ENCODE measurements around the gene EZH1. TPM values are rescaled to one million over a fixed set of nuclear protein-coding genes. Genes with fewer than 3 reads are reported as not detected.
"Not testable (repeated sequence)": the region's sequence is repeated elsewhere in the genome, so short reads cannot be mapped to it uniquely, and the experiment has no call there.

Gene EZH1
- total RNA-seq, 2 experiments from 2014 or later, result 23.1 to 25.5 TPM

- ATAC-seq (peak; percentile 78), DNase-seq (peak; percentile 64)
- TF ChIP-seq CTCF (IDR thresholded peaks at IDR 0.05), result no peak
- peaks cover 7% of the 10 kb centered on the region for H3K36me3 Mint-ChIP-seq (ENCODE audit: low read depth)
- no peak overlapping the region for H3K27ac Mint-ChIP-seq
- H3K4me3 Mint-ChIP-seq, result peak overlapping the region; percentile 70
- H3K27me3 Mint-ChIP-seq, result peaks cover 46% of the 10 kb centered on the region
- H3K9me3 Mint-ChIP-seq, result no peaks in the 10 kb centered on the region
- ChIA-PET POLR2A (interaction anchor here (0.5 to 1.6 kb wide), 4 partner anchors 9 to 244 kb away, joined by 3 to 4 read pairs (median 4); partner anchors contain the start of genes RETREG3 and TUBG1), CTCF (interaction anchor here (1.0 to 4.0 kb wide), 7 partner anchors 9 to 92 kb away, joined by 3 to 18 read pairs (median 8); partner anchors contain the start of gene TUBG2)
- peaks cover 19% of the 10 kb centered on the region for H3K4me1 Mint-ChIP-seq (ENCODE audit: low read depth)
- intact Hi-C loops (cut with micrococcal nuclease), result no loop called here
These were observed 74.7 kb downstream of the EZH1 start for GRCh38 chr17:42669977-42670788.

DNA sequence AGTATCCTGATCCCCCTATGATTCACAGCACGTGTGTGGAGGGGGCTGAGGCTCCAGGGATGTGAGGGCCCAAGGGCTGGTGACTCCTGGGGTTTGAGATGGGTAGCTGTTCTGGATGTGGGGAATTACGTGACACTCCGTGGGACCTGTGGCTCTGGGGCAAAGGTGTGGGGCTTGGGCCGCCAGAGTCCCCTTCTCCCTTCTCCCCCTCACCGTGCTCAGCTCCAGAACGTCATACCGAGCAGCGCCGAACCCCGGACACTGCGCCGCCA, 75.2 kb downstream of the EZH1 start:
- CTCF ChIA-PET, result interaction anchor here (1.0 to 4.0 kb wide), 4 partner anchors 10 to 91 kb away, joined by 3 to 18 read pairs (median 7); no protein-coding TSS in a partner anchor
- DNase-seq (no peak), ATAC-seq (no peak)
- Mint-ChIP-seq H3K36me3 (ENCODE audit: low read depth) (peaks cover 7% of the 10 kb centered on the region), H3K27me3 (peaks cover 40% of the 10 kb centered on the region), H3K27ac (no peak overlapping the region), H3K4me3 (no peak overlapping the region), H3K9me3 (no peaks in the 10 kb centered on the region), H3K4me1 (ENCODE audit: low read depth) (peaks cover 19% of the 10 kb centered on the region)
- intact Hi-C loops (cut with micrococcal nuclease), result no loop called here
- TF ChIP-seq CTCF (IDR thresholded peaks at IDR 0.05), result no peak
- POLR2A ChIA-PET, result interaction anchor here (1.6 kb wide), 1 partner anchor 10 kb away, joined by 4 read pairs; no protein-coding TSS in a partner anchor

DNA sequence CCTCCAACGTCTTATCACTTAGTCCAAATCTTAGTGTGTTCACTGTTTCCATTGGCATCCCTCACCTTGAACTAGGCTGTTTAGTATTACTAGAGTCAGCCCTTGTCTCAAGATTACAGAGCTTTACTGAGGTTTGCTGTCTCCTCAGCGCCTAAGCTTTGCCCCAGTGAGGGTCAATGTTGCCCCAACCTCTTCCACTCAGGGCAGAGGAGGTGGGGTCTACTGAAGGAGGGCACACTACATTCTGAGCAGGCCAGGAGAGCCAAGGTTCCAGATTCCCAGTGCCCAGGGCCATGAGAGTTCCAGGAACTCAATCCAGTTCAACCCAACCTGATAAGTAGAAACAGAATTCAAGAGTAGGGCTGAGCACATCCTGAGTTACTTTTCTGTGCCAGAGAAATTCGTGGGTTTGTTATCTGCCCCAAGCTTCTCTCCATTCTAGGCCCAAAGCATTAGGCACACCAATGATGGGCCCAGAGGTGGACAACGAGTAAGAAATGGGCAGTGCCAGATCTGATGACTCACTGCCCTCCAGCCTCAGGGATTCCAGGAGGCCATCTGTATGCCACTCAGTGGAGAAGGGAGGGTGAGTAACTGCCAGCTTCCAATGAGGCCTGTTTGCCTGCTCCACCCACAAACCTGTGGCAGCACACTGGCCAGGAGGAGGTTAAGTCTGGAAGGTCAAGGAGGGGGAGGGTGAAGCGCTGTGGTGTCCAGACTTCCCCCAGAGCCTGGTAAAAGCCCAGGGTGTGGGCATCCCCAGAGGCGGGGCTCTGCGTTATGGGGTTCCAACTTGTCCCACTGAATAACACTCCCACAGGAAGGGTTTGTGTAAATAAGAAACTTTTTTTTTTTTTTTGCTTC, 77.5 kb downstream of the EZH1 start:
- intact Hi-C loops (cut with micrococcal nuclease), result no loop called here
- no peak overlapping the region for H3K4me3 Mint-ChIP-seq
- ChIA-PET POLR2A (interaction anchor here (1.5 kb wide), 1 partner anchor 14 kb away, joined by 5 read pairs; no protein-coding TSS in a partner anchor), CTCF (interaction anchor here (0.6 to 4.0 kb wide), 4 partner anchors 12 to 89 kb away, joined by 3 to 18 read pairs (median 4); no protein-coding TSS in a partner anchor)
- peaks cover 7% of the 10 kb centered on the region for H3K36me3 Mint-ChIP-seq (ENCODE audit: low read depth)
- no peak for DNase-seq
- no peaks in the 10 kb centered on the region for H3K9me3 Mint-ChIP-seq
- no peak for TF ChIP-seq CTCF (IDR thresholded peaks at IDR 0.05)
- no peak overlapping the region for H3K27ac Mint-ChIP-seq
- H3K4me1 Mint-ChIP-seq (ENCODE audit: low read depth), result peaks cover 15% of the 10 kb centered on the region
- no peak for ATAC-seq
- H3K27me3 Mint-ChIP-seq, result peaks cover 26% of the 10 kb centered on the region

DNA sequence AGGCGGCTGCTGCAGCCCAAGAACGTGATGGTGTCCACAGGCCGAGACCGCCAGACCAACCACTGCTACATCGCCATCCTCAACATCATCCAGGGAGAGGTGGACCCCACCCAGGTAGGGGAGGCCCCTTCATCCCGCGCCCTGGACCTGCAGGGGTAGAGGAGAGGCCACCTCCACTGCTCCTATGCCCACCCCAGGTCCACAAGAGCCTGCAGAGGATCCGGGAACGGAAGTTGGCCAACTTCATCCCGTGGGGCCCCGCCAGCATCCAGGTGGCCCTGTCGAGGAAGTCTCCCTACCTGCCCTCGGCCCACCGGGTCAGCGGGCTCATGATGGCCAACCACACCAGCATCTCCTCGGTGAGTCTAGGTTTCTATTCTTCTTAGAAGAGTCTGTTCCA, 78.7 kb downstream of the EZH1 start:
- intact Hi-C loops (cut with micrococcal nuclease); H3K36me3 Mint-ChIP-seq (ENCODE audit: low read depth); H3K4me1 Mint-ChIP-seq (ENCODE audit: low read depth); H3K4me3 Mint-ChIP-seq; DNase-seq; ATAC-seq; H3K27ac Mint-ChIP-seq; H3K9me3 Mint-ChIP-seq: not testable (repeated sequence)
- peaks cover 17% of the 10 kb centered on the region for H3K27me3 Mint-ChIP-seq
- CTCF ChIA-PET, result interaction anchor here (0.6 to 1.5 kb wide), 3 partner anchors 13 to 88 kb away, joined by 3 to 6 read pairs (median 3); no protein-coding TSS in a partner anchor
- POLR2A ChIA-PET, result interaction anchor here (1.5 kb wide), 1 partner anchor 13 kb away, joined by 5 read pairs; no protein-coding TSS in a partner anchor

DNA sequence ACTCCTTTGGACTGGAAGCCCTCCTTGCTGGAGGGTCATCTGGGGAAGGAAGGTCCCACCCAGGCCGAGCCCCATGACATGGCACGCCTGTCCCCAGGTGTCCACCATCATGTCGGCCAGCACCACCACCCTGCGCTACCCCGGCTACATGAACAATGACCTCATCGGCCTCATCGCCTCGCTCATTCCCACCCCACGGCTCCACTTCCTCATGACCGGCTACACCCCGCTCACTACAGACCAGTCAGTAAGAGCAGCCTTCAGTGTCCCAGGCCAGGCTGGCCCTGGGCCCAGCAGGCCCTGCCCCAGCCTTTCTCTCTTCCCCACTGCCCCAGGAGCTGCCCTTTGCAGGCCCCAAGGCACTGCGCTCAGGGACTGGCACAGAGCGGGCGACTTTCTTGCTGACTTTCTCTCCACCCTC, 79.2 kb downstream of the EZH1 start:
- ChIA-PET CTCF (no interaction called here), POLR2A (no interaction called here)
- Mint-ChIP-seq H3K4me1 (ENCODE audit: low read depth) (peaks cover 4% of the 10 kb centered on the region), H3K9me3 (no peaks in the 10 kb centered on the region), H3K36me3 (ENCODE audit: low read depth) (peaks cover 7% of the 10 kb centered on the region), H3K27me3 (peaks cover 12% of the 10 kb centered on the region), H3K4me3 (no peak overlapping the region), H3K27ac (no peak overlapping the region)
- intact Hi-C loops (cut with micrococcal nuclease), result no loop called here
- DNase-seq (no peak), ATAC-seq (no peak)
- no peak for TF ChIP-seq CTCF (IDR thresholded peaks at IDR 0.05)
